ENCODE results near the gene MARK4.

Gene MARK4

DNA sequence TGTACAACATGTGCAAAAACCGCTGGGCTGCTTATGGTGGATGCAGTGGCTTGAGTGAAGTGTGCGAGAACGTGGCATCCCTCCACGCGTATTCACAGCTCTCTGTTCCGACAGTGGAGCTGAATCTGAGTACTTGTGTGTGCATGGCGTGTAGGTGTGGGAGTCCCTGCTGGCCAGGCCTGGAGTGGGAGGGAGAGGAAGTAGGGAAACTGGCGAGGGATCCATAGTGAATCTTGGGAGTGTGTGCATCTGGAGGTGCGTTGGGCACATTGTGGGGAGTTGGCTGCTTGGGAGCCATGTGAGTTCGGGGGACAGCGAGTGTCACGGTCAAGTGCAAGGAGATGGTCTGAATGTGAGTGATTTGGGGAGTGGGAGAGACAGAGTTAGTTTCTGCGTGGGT is 91.8 kb downstream of the MARK4 start:
- no peak for DNase-seq

DNA sequence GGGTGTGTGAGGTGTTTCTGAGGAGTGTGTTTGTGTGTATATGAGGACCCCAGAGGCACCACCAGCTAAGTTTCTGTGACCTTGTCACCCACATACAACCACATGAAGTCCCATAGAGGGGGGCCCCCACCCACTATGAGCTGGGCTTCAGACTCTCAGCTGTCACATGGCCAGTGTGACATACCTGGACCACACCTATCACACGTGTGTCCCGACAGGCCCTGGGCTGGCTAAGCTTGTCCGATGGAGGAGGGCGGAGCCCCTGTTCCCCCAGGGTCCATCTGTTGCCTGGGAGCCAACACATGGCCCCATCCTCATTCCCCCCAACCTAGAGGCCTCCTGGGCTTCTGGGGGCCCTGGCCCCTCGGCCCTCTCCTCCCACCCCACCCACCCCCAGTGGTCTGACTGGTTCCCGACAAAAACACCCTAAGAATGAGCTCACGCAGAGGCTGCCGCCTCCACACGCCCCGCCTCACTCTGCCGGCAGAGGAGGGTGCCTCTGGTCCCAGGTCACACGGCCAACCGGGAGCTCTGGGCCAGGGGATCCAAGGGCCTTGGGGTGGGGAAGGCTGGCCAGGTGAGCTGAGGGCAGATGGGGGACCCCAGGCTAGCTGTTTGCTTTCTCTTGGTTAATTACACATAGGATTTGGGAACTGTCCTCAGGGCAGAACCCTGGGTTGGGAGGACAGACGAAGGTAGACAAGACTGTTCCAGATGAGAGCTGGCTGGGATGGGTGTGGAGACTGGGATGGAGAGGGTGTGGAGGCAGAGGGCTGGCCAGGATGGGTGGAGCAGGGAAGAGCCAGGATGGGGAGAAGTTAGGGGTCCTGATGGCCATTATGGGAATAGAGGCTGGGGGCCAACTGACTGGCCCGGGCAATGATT is 93.8 kb downstream of the MARK4 start:
- no peak for DNase-seq

DNA sequence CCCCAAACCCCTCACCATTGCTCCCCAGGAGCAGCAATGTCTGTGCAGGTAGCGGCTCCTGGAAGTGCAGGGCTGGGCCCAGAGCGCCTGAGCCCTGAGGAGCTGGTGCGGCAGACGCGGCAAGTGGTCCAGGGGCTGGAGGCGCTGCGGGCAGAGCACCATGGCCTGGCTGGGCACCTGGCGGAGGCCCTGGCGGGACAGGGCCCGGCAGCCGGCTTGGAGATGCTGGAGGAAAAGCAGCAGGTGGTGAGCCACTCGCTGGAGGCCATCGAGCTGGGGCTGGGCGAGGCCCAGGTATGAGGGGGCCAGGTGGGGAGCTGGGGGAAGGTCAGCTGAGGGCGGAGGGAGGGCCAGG is 94.4 kb downstream of the MARK4 start:
- no peak for DNase-seq

DNA sequence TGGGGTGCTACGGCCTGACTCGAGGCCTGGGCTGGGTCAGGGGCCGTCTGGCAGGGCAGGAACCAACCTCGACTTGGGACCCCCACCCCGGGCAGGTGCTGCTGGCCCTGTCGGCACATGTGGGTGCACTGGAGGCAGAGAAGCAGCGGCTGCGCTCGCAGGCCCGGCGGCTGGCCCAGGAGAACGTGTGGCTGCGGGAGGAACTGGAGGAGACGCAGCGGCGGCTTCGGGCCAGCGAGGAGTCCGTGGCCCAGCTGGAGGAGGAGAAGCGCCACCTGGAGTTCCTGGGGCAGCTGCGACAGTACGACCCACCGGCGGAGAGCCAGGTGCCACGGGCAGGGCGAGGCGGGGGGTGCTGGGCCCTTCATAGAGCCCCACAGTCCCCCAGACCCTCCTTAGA is 95.4 kb downstream of the MARK4 start:
- DNase-seq = no peak

DNA sequence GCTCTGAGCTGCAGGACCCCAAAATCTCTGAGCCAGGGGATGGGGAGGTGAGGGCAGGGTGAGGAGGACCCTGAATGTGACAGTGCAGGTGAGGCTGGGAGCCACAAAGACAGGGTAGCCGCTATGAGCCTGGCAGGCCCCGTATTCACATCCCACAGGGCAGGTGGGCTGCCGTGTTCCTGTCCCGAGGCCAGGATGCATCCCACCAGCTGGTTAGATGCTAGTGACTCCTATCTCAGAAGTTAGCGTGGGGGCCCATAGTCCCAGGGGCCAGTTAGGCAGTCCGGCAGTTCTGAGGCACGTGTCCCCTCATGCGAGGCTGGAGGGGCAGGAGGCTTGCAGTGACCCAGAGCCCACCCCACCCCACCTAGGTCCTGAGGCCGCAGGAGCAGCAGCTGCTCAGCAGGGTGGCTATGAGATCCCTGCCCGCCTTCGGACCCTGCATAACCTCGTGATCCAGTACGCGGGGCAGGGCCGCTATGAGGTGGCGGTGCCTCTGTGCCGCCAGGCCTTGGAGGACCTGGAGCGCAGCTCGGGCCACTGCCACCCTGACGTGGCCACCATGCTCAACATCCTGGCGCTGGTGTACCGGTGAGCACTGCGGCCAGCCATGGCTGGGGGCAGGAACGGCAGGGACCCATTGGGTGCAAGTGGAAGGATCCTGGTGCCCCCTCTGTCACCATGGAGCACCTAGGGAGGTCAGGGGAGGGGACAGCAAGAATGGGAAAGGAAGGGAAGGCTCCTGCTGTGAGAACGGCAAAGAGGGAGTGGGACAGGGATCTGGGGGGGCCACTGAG is 96.7 kb downstream of the MARK4 start:
- no peak for DNase-seq

DNA sequence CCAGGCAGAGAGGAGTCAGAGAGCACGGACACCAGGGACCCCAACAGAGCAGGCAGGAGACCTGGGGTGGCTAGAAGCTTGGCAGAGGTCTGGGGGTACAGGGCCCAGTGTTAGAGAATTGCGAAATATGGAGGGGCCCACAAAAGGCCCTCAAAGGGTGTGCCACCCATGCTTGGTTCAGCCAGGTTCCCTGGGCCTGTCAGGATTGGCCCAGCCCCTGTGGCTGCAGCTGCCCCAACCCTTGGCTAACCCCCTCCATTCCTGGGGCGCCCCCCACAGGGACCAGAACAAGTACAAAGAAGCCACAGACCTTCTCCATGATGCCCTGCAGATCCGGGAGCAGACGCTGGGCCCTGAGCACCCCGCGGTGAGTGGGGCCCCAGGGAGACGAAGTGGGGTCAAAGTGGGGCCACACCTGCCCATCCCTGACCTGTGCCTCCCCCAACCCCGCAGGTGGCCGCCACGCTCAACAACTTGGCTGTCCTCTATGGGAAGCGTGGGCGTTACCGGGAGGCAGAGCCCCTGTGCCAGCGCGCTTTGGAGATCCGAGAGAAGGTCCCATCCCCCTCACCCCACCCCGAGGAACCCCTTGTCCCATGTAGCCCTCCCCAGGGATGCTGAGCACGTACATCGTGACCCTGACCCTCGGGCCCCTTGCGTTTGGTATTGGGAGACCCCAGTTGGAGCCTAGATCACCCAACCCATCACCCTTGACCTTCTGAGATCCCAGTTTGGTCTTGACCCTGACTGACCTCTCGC is 97.5 kb downstream of the MARK4 start:
- no peak for DNase-seq

DNA sequence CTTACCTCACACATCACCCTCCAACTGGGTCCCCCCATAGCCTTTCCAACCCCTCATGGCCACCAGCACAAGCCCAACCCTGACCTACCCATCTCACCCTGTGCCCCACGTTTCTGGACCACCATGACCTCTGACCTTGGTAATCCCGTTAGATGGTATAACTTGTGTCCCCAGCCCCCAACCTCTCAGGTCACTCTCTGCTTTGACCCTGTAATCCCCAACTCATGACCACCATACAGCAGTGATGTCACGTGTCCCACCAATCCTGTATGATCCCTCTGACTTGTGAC is 98.0 kb downstream of the MARK4 start:
- no peak for DNase-seq

DNA sequence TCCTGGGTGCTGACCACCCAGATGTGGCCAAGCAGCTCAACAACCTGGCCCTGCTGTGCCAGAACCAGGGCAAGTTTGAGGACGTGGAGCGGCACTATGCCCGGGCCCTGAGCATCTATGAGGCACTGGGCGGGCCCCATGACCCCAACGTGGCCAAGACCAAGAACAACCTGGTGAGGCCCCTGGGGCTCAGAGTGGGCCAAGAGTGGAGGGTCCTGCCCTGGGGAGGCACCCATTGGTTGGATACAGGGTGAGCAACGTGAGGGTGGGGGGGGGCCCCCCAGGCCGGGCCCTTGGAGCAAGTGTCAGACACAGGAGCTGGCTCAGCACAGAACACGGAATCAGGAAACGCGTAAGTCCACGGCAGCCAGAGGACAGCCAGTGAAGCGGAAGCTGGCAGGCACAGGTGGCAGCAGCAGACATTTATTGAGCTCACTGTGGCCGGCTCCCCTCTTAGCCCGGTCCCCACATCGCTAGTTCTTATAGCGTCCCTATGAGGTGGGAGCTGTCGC is 98.4 kb downstream of the MARK4 start:
- no peak for DNase-seq

DNA sequence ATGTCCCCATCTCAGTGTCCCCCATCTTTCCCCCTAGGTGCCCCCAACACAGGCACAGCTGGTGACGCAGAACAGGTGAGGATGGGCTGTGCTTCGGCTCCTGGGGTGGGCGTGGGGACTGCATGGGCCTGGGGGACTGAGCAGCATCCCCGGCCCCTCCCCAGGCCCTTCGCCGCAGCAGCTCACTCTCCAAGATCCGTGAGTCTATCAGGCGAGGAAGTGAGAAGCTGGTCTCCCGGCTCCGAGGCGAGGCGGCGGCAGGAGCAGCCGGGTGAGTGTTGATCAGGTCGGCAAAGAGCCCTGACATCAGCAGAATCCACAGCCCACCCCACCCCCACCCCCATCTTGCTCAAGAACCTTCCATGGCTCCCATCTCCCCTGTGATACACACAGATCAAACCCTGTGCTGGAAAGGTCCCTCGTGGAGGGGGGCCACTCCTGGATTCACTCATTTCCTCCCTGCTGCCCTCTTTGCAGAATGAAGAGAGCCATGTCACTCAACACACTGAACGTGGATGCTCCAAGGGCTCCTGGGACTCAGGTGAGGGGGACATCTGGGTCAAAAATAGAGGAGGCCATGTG is 99.5 kb downstream of the MARK4 start:
- no peak for DNase-seq

DNA sequence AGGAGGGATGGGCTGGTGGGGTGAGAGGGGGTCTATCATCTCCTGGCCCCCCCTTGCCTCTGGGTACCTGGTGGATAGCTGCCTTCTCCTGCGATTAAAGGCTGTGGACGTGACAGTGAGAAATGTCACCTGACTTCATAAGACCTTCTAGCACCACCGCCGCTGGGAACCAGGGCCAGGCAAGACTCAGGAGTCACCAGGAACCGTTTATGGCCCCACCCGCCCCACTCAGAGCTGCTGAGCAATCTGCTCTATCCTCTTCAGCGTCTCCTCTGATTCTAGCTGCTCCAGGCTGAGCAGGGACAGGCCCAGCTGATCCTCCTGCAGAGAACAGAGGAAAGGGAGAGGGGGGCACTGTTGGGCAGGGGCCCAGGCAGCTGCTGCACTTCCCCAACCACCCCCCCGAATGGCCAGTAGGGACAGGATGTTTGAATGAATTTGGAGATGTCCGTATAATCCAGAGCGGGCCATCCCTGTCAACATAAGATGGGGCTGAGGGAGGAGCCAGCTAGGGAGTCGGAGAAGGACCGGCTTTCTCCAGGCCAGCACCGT is 100.4 kb downstream of the MARK4 start:
- no peak for DNase-seq

DNA sequence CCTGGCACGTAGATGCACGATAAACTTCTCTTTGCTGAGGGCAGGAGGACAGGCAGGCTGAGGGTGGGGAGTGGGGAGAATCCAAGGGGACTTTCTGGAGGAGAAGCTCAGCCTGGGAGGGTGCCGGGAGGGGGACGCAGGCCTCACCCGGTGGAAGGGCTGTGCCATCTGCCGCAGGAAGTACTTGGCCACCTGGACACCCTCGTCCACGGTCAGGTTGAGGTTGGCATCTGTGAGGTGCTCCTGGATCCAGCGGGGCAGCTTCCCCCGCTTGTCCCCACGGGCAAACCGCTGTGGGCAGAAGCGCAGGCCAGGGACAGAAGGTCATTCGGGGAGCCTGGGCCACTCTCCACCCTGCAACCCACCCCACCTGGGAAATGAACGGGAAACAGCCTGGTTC is 101.0 kb downstream of the MARK4 start:
- DNase-seq = no peak

DNA sequence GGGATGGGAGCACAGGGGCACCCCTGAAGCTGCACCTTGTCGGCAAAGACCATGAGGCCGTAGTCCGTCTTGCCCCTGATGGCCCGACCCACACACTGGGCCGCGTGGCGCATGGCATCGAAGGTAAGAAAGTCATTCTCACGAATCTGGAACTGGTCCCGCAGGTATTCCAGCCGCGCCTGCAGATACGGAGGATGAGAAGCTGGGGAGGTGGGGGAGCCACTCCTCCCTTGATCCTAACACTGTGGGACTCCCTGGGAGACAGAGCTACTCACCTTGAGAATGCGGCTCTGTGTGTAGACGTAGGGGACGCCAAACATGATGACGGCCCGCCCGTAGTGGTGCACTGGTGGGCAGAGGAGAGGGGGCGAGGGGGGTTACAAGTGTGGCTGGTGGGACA is 101.4 kb downstream of the MARK4 start:
- no peak for DNase-seq

DNA sequence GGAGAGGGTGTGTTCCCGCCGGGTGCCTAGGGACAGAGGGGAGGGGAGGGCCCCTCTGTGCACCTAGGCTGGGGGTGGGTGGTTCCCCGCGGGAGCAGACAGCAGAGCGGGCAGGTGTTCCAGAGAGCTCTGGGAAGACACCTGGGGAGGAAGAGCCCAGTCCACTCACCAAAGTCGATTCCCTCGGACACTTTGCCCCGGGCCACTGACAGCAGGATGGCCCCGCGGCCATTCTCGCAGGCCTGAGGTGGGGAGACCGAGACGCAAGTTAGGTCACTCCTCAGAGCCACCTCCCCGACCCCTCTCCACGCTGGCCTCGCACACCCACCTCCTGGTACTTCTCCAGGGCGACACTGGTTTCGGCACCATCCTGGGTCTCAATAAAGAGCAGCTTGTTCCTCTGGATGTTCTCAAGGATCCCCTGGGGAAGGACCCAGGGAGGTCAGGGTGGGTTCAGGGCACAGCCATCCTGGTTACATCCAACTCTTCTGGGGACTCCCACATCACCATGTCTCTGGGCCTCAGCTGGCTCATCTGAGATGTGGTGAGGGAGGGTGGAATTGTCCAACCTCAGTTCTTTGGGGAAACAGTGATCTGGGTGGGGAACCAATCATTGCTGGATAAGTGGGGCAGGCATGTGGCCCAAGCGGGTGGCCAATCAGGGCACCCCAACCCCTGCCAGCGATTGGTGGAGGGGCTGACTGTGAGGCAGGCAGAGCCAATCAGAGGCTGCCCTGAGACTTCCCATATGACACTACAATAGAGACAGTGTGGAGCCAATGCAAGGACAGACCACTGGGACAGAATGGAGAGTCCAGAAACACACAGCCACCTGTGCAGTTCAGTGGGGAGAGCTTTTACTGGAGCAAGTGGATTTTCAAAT is 102.1 kb downstream of the MARK4 start:
- DNase-seq = no peak

DNA sequence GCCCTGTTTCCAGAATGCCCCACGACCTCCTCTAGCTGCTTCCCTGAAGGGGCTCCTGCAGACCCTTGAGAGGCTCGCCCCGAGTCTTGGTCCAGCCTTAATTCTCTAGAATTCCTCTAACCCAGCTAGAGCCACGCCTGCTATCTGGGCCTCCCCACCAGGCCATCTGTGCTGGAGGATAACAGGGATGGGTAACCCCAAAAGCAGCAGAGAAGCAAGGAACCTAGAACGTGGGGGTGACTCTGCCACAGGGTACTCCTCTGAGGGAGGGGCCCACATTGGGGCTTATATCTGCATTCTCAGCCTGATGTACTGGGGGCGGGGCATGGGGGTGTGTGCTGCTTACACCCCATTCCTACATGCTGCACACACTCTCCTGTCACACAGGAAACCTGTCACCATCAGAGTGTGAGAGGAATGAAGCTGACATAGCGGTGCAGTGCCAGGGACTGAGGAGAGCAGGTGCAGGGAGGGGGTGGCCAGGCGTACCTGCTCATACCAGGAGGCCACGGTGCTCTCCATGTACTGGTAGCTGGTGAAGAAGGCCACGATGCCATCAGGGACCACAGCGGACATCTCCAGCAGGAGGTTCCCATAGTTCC is 103.3 kb downstream of the MARK4 start:
- no peak for DNase-seq

All from stimulated activated CD4-positive, alpha-beta T cell treated with anti-CD3 and anti-CD28 coated beads, Interleukin-4, amount 100 ng/mL, for 4 hours (primary cell).